Right lobe of liver (tissue), 4 donors: Measurements from ENCODE around the gene CACNA2D4.

Experiments
- CTCF ChIP-seq, 4 donors: fragments of 200-600 bp in 3 of 4; fragments of 450-650 bp in 1 of 4; IDR thresholded peaks; one replicate each; pipeline versions ENCODE4 v1.5.1 to v1.8.0; 2016 to 2022; ENCODE audit warnings: antibody characterized with exemption in 4 of 4, mild to moderate bottlenecking in 2 of 4
- POLR2A ChIP-seq: fragments of 450-650 bp; IDR thresholded peaks from one replicate; pipeline ENCODE4 v1.6.1; 2017; ENCODE audit warnings: antibody characterized with exemption, mild to moderate bottlenecking
- donor health status: DM: no; HTN: no; CAD: no.
- donor health status: DM: no; HTN: no; CAD: no.
- donor health status: DM: no; HTN: yes; CAD: no.

- TF ChIP-seq CTCF (IDR thresholded peaks at IDR 0.05) (no peak), POLR2A (no peak)
These were observed 40.2 kb downstream of the CACNA2D4 start for GRCh38 chr12:1878214-1878613.
